ENCODE data around the gene PTS. TPM values are rescaled to one million over a fixed set of nuclear protein-coding genes. Genes with fewer than 3 reads are reported as not detected.

Gene PTS
- total RNA-seq, 1 donor = 56.5 TPM

DNA sequence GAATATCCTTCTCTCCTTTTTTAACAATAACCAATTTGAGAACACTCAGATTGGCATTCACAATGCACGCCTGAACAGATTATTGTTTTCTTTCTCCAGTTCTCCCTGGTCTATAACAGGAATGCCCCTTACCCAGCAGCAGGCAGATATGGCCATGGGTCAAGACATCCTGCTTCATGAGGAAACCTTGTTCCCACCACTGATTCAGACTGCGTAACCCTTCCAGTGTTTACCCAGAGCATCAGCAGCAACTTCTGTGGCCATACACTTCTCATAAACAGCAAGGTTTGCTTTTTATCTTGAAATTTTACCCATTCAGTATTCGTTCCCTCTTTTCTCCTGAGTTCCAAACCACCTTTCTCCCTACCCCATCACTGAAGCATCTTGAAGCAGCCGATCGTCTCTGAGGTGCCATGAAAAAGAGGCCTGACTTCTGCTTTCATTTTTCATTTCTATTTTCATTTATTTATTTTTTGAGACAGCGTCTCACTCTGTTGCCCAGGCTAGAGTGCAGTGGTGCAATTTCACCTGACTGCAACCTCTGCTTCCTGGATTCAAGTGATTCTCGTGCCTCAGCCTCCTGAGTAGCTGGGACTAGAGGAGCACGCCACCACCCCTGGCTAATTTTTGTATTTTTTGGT, 9.6 kb downstream of the PTS start:
- no peaks in the 10 kb centered on the region for H3K9me3 ChIP-seq (ENCODE audit: low read depth, low read length)
- H3K36me3 ChIP-seq (ENCODE audit: insufficient read depth, low read length) = peaks cover 58% of the 10 kb centered on the region
- H3K79me2 ChIP-seq (ENCODE audit: insufficient read depth, low read length) = peaks cover 10% of the 10 kb centered on the region
- no peaks in the 10 kb centered on the region for H4K20me1 ChIP-seq (ENCODE audit: insufficient read depth, low read length)
- H3K4me1 ChIP-seq (ENCODE audit: insufficient read depth, low read length) = no peaks in the 10 kb centered on the region
- H2AFZ ChIP-seq (ENCODE audit: low read length) = no peak overlapping the region
- no peak for DNase-seq (ENCODE audit: insufficient read length, low spot score, missing footprints)
- no peaks in the 10 kb centered on the region for H3K27me3 ChIP-seq (ENCODE audit: insufficient read depth, low read length)
- H3K4me2 ChIP-seq (ENCODE audit: insufficient read depth, low read length) = no peak overlapping the region
- no peak overlapping the region for H3K4me3 ChIP-seq (ENCODE audit: insufficient read depth, low read length)
- TF ChIP-seq, protein P1, sequence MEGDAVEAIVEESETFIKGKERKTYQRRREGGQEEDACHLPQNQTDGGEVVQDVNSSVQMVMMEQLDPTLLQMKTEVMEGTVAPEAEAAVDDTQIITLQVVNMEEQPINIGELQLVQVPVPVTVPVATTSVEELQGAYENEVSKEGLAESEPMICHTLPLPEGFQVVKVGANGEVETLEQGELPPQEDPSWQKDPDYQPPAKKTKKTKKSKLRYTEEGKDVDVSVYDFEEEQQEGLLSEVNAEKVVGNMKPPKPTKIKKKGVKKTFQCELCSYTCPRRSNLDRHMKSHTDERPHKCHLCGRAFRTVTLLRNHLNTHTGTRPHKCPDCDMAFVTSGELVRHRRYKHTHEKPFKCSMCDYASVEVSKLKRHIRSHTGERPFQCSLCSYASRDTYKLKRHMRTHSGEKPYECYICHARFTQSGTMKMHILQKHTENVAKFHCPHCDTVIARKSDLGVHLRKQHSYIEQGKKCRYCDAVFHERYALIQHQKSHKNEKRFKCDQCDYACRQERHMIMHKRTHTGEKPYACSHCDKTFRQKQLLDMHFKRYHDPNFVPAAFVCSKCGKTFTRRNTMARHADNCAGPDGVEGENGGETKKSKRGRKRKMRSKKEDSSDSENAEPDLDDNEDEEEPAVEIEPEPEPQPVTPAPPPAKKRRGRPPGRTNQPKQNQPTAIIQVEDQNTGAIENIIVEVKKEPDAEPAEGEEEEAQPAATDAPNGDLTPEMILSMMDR (IDR thresholded peaks at IDR 0.05; ENCODE audit: extremely low read depth, low read depth, low read length) = no peak
- no peak overlapping the region for H3K27ac ChIP-seq (ENCODE audit: low read depth, low read length)

DNA sequence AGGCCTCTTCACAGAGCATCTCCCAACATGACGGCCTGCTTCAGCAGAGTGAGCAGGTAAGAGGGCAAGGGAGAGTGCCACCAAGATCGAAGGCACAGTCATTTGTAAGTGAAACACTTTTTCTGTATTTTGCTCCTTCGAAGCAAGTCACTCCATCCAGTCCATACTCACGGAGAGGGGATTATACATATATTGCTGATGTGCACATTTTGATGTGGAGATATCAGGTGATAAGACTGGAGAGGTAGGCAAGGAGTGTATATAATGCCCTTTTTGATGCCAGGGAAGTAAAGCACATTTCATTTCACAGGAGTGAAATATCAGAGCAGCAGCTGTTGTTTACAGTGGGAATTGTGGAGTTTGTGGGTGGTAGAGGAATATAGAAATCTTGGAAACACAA, 11.2 kb downstream of the PTS start:
- Histone ChIP-seq H4K20me1 (ENCODE audit: insufficient read depth, low read length) (no peaks in the 10 kb centered on the region), H3K4me3 (ENCODE audit: insufficient read depth, low read length) (no peak overlapping the region), H3K4me1 (ENCODE audit: insufficient read depth, low read length) (peaks cover 9% of the 10 kb centered on the region), H3K4me2 (ENCODE audit: insufficient read depth, low read length) (no peak overlapping the region), H3K27me3 (ENCODE audit: insufficient read depth, low read length) (no peaks in the 10 kb centered on the region), H3K79me2 (ENCODE audit: insufficient read depth, low read length) (no peaks in the 10 kb centered on the region), H3K9me3 (ENCODE audit: low read depth, low read length) (no peaks in the 10 kb centered on the region), H3K36me3 (ENCODE audit: insufficient read depth, low read length) (peaks cover 46% of the 10 kb centered on the region), H2AFZ (ENCODE audit: low read length) (no peak overlapping the region), H3K27ac (ENCODE audit: low read depth, low read length) (no peak overlapping the region)
- DNase-seq (ENCODE audit: insufficient read length, low spot score, missing footprints) = no peak
- TF ChIP-seq, protein P1 (IDR thresholded peaks at IDR 0.05; ENCODE audit: extremely low read depth, low read depth, low read length) = no peak

DNA sequence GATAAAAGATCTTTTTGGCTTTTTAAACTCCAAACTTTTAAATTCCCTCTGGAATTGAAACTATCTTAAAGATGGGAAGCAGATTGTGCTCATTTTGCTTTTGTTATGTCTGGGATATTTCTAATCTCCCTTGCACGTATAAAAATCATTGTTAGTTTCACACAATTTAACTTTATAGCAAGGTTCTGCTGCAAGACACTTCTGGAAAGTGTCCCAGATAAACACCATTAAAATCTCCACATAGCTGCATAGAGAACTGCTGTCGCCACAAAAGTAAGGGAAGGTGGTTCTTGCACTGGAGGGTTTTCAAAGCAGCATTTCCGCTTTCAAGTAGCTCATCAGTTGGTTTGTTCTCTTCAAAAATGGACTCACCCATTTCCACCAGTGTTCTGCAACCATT, 11.8 kb downstream of the PTS start:
- TF ChIP-seq, protein P1 (IDR thresholded peaks at IDR 0.05; ENCODE audit: extremely low read depth, low read depth, low read length) = no peak
- DNase-seq (ENCODE audit: insufficient read length, low spot score, missing footprints) = no peak

DNA sequence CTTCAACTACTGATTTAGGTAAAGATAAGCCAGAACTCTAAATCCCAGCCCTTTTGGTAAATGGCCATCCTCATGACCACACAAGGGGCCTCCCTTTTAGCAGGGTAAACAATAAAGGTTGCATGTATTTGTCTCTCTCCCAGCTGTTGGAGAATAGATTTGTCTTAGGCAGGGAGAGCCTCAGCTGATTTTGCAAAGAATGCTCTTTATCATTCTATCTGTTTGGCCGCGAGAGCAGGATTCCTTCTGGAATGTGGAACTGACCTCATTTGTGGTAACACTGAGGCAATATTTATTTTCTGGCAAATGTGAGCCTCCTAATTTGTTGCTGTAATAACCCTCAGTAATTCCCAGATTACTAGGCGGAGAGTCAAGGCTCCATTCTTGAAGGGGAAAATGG, 15.3 kb downstream of the PTS start:
- peaks cover 22% of the 10 kb centered on the region for H3K36me3 ChIP-seq (ENCODE audit: insufficient read depth, low read length)
- H3K4me3 ChIP-seq (ENCODE audit: insufficient read depth, low read length) = no peak overlapping the region
- peak; percentile 77 for DNase-seq (ENCODE audit: insufficient read length, low spot score, missing footprints)
- H3K4me2 ChIP-seq (ENCODE audit: insufficient read depth, low read length) = no peak overlapping the region
- H2AFZ ChIP-seq (ENCODE audit: low read length) = no peak overlapping the region
- H3K27me3 ChIP-seq (ENCODE audit: insufficient read depth, low read length) = no peaks in the 10 kb centered on the region
- no peaks in the 10 kb centered on the region for H3K9me3 ChIP-seq (ENCODE audit: low read depth, low read length)
- H3K79me2 ChIP-seq (ENCODE audit: insufficient read depth, low read length) = no peaks in the 10 kb centered on the region
- H3K27ac ChIP-seq (ENCODE audit: low read depth, low read length) = peak overlapping the region; percentile 52
- peaks cover 9% of the 10 kb centered on the region for H3K4me1 ChIP-seq (ENCODE audit: insufficient read depth, low read length)
- TF ChIP-seq, protein P1 (IDR thresholded peaks at IDR 0.05; ENCODE audit: extremely low read depth, low read depth, low read length) = no peak
- no peaks in the 10 kb centered on the region for H4K20me1 ChIP-seq (ENCODE audit: insufficient read depth, low read length)

More for the DNA sequence above, 11.8 kb downstream of the PTS start:
- Histone ChIP-seq H3K27me3 (ENCODE audit: insufficient read depth, low read length) (no peaks in the 10 kb centered on the region), H3K9me3 (ENCODE audit: low read depth, low read length) (no peaks in the 10 kb centered on the region), H3K4me1 (ENCODE audit: insufficient read depth, low read length) (peaks cover 9% of the 10 kb centered on the region), H3K36me3 (ENCODE audit: insufficient read depth, low read length) (peaks cover 41% of the 10 kb centered on the region), H3K27ac (ENCODE audit: low read depth, low read length) (no peak overlapping the region), H3K4me3 (ENCODE audit: insufficient read depth, low read length) (no peak overlapping the region), H4K20me1 (ENCODE audit: insufficient read depth, low read length) (no peaks in the 10 kb centered on the region), H3K79me2 (ENCODE audit: insufficient read depth, low read length) (no peaks in the 10 kb centered on the region), H2AFZ (ENCODE audit: low read length) (no peak overlapping the region), H3K4me2 (ENCODE audit: insufficient read depth, low read length) (no peak overlapping the region)
